Measurements from ENCODE around the gene MCTP1. TPM values are rescaled to one million over a fixed set of nuclear protein-coding genes. Genes with fewer than 3 reads are reported as not detected.
"Not testable (repeated sequence)": the region's sequence is repeated elsewhere in the genome, so short reads cannot be mapped to it uniquely, and the experiment has no call there.

The MCTP1 gene
- total RNA-seq, 1 experiment from 2014 or later = 7.5 TPM

DNA sequence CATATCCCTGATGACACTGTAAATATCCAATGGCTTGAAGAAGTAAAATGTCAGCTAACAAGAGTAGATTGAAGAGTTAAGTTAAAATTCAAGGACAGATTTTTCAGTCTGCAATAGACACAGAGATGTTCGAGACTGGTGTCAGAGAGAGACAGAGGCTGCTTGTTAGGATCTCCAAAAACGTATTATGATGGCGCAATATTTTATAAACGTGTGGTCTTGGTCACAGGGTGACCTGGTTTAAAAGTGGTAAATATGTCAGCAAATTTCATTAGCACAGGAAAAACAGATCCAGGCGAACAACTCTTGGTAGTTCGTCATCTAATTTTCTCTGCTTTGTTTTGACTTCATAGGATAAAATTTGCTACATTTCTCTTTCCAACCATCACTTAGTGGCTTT, 317.4 kb downstream of the MCTP1 start:
- intact Hi-C loops (cut with micrococcal nuclease) = no loop called here
- Histone ChIP-seq H3K27me3 (ENCODE audit: low read length) (no peaks in the 10 kb centered on the region), H3F3A (ENCODE audit: low read length, unreplicated experiment) (no peaks in the 10 kb centered on the region), H3K9me2 (replicated peaks; ENCODE audit: low read length) (no peaks in the 10 kb centered on the region), H3K36me3 (ENCODE audit: low read depth, low read length) (peaks cover 2% of the 10 kb centered on the region; the same call in 1 of the 2 replicates), H3K27ac (ENCODE audit: low read length) (no peak overlapping the region), H3K79me2 (ENCODE audit: low read length) (no peaks in the 10 kb centered on the region), H3K9me3 (ENCODE audit: low read length) (no peaks in the 10 kb centered on the region), H3K9ac (ENCODE audit: low read length) (no peak overlapping the region), H3K4me2 (ENCODE audit: low read length) (no peak overlapping the region), H4K20me1 (ENCODE audit: low read length) (no peaks in the 10 kb centered on the region), H3K4me3 (ENCODE audit: low read length) (no peak overlapping the region), H3K4me1 (ENCODE audit: insufficient read depth, low read length) (no peaks in the 10 kb centered on the region; the same call in 1 of the 2 replicates), H2AFZ (ENCODE audit: low read length) (no peak overlapping the region)
- ChIA-PET CTCF (no interaction called here), POLR2A (ENCODE audit: unreplicated experiment) (no interaction called here)
- no peak for ATAC-seq
- TF ChIP-seq CTCF (conservative IDR thresholded peaks at IDR 0.05; ENCODE audit: low read depth, low read length) = no peak
- no peak for TF ChIP-seq EZH2 (IDR thresholded peaks at IDR 0.05; ENCODE audit: low read length, unreplicated experiment)
- no peak for TF ChIP-seq EZH2phosphoT487 (IDR thresholded peaks at IDR 0.05; ENCODE audit: borderline replicate concordance, low read length)
- no TSS peak for BruUV-seq (replicated peaks)
- DNase-seq = no peak

GRCh38 chr5:94959279-94959678, 325.6 kb downstream of the MCTP1 start:
- H2AFZ ChIP-seq (ENCODE audit: low read length); BruUV-seq (replicated peaks); H3F3A ChIP-seq (ENCODE audit: low read length, unreplicated experiment); H4K20me1 ChIP-seq (ENCODE audit: low read length); intact Hi-C loops (cut with micrococcal nuclease); H3K27ac ChIP-seq (ENCODE audit: low read length); ATAC-seq; H3K4me3 ChIP-seq (ENCODE audit: low read length); H3K36me3 ChIP-seq (ENCODE audit: low read depth, low read length); H3K4me2 ChIP-seq (ENCODE audit: low read length); H3K9me2 ChIP-seq (replicated peaks; ENCODE audit: low read length); H3K9me3 ChIP-seq (ENCODE audit: low read length); H3K79me2 ChIP-seq (ENCODE audit: low read length); H3K27me3 ChIP-seq (ENCODE audit: low read length); H3K9ac ChIP-seq (ENCODE audit: low read length); DNase-seq; POLR2A ChIA-PET (ENCODE audit: unreplicated experiment); H3K4me1 ChIP-seq (ENCODE audit: insufficient read depth, low read length): not testable (repeated sequence)
- CTCF ChIA-PET = interaction anchor here (0.6 kb wide), 1 partner anchor 246 kb away, joined by 3 read pairs; no protein-coding TSS in a partner anchor

DNA sequence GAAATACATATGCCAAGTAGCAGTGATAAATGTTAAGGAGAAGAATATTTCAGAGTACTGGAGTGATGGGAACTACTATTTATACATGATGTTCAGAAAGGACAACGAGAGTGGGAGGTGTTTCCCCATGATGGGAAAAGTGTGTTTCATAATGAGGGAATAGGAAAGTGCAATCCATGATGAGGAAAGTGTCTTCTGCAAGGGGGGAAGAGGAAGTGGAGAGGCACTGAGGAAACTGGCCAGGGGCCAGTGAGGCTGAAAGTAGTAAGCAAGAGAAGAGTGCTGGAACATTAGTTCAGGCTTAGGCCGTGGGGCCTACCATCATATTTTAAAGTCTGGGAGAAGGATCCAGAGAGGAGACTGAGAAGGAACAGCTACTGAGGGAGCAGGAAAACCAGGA, 339.2 kb downstream of the MCTP1 start:
- Histone ChIP-seq H3K4me2 (ENCODE audit: low read length) (no peak overlapping the region), H3K4me1 (ENCODE audit: insufficient read depth, low read length) (no peaks in the 10 kb centered on the region), H3K9me2 (replicated peaks; ENCODE audit: low read length) (no peaks in the 10 kb centered on the region), H4K20me1 (ENCODE audit: low read length) (no peaks in the 10 kb centered on the region), H2AFZ (ENCODE audit: low read length) (no peak overlapping the region), H3K27ac (ENCODE audit: low read length) (no peak overlapping the region), H3K4me3 (ENCODE audit: low read length) (no peak overlapping the region), H3K27me3 (ENCODE audit: low read length) (no peaks in the 10 kb centered on the region), H3K79me2 (ENCODE audit: low read length) (no peaks in the 10 kb centered on the region), H3F3A (ENCODE audit: low read length, unreplicated experiment) (no peaks in the 10 kb centered on the region), H3K36me3 (ENCODE audit: low read depth, low read length) (no peaks in the 10 kb centered on the region), H3K9ac (ENCODE audit: low read length) (no peak overlapping the region), H3K9me3 (ENCODE audit: low read length) (no peaks in the 10 kb centered on the region)
- TF ChIP-seq EZH2 (IDR thresholded peaks at IDR 0.05; ENCODE audit: low read length, unreplicated experiment) = no peak
- TF ChIP-seq EZH2phosphoT487 (IDR thresholded peaks at IDR 0.05; ENCODE audit: borderline replicate concordance, low read length) = no peak
- TF ChIP-seq CTCF (conservative IDR thresholded peaks at IDR 0.05; ENCODE audit: low read depth, low read length) = no peak
- POLR2A ChIA-PET (ENCODE audit: unreplicated experiment) = no interaction called here
- CTCF ChIA-PET = no interaction called here
- intact Hi-C loops (cut with micrococcal nuclease) = no loop called here
- no peak for ATAC-seq
- no peak for DNase-seq
- no TSS peak for BruUV-seq (replicated peaks)
